ENCODE data around the gene TMA7. TPM values are rescaled to one million over a fixed set of nuclear protein-coding genes. Genes with fewer than 3 reads are reported as not detected.

TMA7 gene
- total and polyA plus RNA-seq, 9 of the 15 experiments (the other 6 are each of a cell fraction or from before 2014, with no cell fraction given) = 209 to 1,003 (median 486) TPM

DNA sequence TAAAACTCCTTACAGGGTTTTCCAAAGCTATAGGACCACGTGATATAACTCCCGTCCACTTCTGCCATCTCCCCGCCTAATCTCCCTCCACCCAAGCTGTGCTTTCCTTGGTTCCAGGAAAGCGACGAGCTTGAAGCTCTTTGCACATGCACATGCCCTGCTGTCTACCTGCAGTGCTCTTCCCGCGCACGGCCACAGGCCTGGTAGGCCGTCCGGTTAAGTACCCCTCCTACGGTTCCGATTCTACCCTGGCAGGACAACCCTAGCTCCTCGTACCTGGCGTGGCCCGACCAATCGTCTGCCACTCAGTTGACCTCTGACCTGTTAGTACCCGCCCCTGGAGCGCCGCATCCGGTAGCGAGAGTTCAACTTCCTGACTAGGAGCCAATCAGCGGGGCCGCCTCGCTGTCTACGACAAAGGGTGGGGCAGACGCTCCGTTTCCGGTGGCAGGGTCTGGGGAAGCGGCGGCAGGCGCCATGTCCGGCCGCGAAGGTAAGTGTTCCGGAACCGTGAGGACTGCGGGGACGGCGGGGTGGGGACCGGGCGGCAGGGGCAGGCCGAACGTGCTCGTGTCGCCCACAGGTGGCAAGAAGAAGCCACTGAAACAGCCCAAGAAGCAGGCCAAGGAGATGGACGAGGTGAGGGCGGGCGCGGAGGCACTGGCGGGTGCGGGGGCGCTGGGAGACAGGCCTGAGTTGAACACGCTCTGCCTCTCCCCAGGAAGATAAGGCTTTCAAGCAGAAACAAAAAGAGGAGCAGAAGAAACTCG lies at the start of gene TMA7, which contains the start of gene CCDC51 (continued):
- no peak for TF ChIP-seq ZNF511 (CRISPR knock-in tag; IDR thresholded peaks at IDR 0.05)
- TF ChIP-seq RBM22 (IDR thresholded peaks at IDR 0.05; ENCODE audit: low read depth, low read length, poor library complexity, severe bottlenecking) = no peak
- TF ChIP-seq HMGN3 (IDR thresholded peaks at IDR 0.05; ENCODE audit: borderline replicate concordance, extremely low read depth, insufficient read length, low read depth, low read length) = no peak
- TF ChIP-seq, protein P1, sequence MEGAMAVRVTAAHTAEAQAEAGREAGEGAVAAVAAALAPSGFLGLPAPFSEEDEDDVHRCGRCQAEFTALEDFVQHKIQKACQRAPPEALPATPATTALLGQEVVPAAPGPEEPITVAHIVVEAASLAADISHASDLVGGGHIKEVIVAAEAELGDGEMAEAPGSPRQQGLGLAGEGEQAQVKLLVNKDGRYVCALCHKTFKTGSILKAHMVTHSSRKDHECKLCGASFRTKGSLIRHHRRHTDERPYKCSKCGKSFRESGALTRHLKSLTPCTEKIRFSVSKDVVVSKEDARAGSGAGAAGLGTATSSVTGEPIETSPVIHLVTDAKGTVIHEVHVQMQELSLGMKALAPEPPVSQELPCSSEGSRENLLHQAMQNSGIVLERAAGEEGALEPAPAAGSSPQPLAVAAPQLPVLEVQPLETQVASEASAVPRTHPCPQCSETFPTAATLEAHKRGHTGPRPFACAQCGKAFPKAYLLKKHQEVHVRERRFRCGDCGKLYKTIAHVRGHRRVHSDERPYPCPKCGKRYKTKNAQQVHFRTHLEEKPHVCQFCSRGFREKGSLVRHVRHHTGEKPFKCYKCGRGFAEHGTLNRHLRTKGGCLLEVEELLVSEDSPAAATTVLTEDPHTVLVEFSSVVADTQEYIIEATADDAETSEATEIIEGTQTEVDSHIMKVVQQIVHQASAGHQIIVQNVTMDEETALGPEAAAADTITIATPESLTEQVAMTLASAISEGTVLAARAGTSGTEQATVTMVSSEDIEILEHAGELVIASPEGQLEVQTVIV (CRISPR knock-in tag; IDR thresholded peaks at IDR 0.05; ENCODE audit: borderline replicate concordance) = no peak
- TF ChIP-seq ZBTB26 (CRISPR knock-in tag; IDR thresholded peaks at IDR 0.05) = no peak
- TF ChIP-seq U2AF2 (optimal IDR thresholded peaks at IDR 0.05; ENCODE audit: low read depth, low read length) = no peak
- TF ChIP-seq CHD4 (IDR thresholded peaks at IDR 0.05; ENCODE audit: insufficient read depth, insufficient replicate concordance, low read depth, low read length, poor library complexity, severe bottlenecking) = no peak
- no peak for TF ChIP-seq DDX20 (tag; IDR thresholded peaks at IDR 0.05; ENCODE audit: low read depth)
- TF ChIP-seq ZNF512 (tag; IDR thresholded peaks at IDR 0.05) = no peak
- no peak for TF ChIP-seq PTBP1 (IDR thresholded peaks at IDR 0.05; ENCODE audit: low read depth, low read length)
- no peak for TF ChIP-seq KAT8 (IDR thresholded peaks at IDR 0.05; ENCODE audit: low read depth)

Measured in K562 (cell line).